Smooth muscle cell (in vitro differentiated cells): ENCODE results near the gene PPP3CA. TPM values are rescaled to one million over a fixed set of nuclear protein-coding genes. Genes with fewer than 3 reads are reported as not detected.
"Not testable (repeated sequence)": the region's sequence is repeated elsewhere in the genome, so short reads cannot be mapped to it uniquely, and the experiment has no call there.

Experiments used
- DNase-seq: peaks from one replicate; lab custom pipeline; 2025; ENCODE audit not compliant: unreplicated experiment; lab: John Stamatoyannopoulos, UW
- H2AFZ ChIP-seq: fragments of 200-600 bp; sonication (generic); 2 replicates; pipeline ENCODE4 v1.6.0; 2016; ENCODE audit warnings: antibody characterized with exemption, low read depth, mild to moderate bottlenecking
- H3F3A ChIP-seq: fragments of 200-600 bp; sonication (generic); 2 replicates; pipeline ENCODE4 v1.6.0; 2017; ENCODE audit warnings: antibody characterized with exemption, low read depth
- H3K27ac ChIP-seq: fragments of 200-600 bp; sonication (generic); 2 replicates; pipeline ENCODE4 v1.5.1; 2016; ENCODE audit warnings: low read depth, mild to moderate bottlenecking
- H3K27me3 ChIP-seq: fragments of 200-600 bp; sonication (generic); 2 replicates; pipeline ENCODE4 v1.6.1; 2016; ENCODE audit warnings: low read depth, mild to moderate bottlenecking
- H3K36me3 ChIP-seq: fragments of 200-600 bp; sonication (generic); 2 replicates; pipeline ENCODE4 v1.5.1; 2016; ENCODE audit warnings: low read depth
- H3K4me1 ChIP-seq: fragments of 200-600 bp; sonication (generic); 2 replicates; pipeline ENCODE4 v1.5.1; 2016; ENCODE audit warnings: low read depth
- H3K4me2 ChIP-seq: fragments of 200-600 bp; sonication (generic); 2 replicates; pipeline ENCODE4 v1.6.0; 2016; ENCODE audit warnings: mild to moderate bottlenecking
- H3K4me3 ChIP-seq: fragments of 200-600 bp; sonication (generic); 2 replicates; pipeline ENCODE4 v1.5.1; 2016; ENCODE audit warnings: mild to moderate bottlenecking
- H3K79me2 ChIP-seq: fragments of 200-600 bp; sonication (generic); 2 replicates; pipeline ENCODE4 v1.6.0; 2016; ENCODE audit warnings: low read depth, mild to moderate bottlenecking
- H3K9ac ChIP-seq: fragments of 200-600 bp; sonication (generic); 2 replicates; pipeline ENCODE4 v1.6.0; 2016; ENCODE audit warnings: low read depth
- H3K9me3 ChIP-seq: fragments of 200-600 bp; sonication (generic); replicated peaks from 2 replicates; pipeline ENCODE4 v1.5.1; 2016; ENCODE audit warnings: low read depth
- H4K20me1 ChIP-seq: fragments of 200-600 bp; sonication (generic); 2 replicates; pipeline ENCODE4 v1.6.0; 2016; ENCODE audit warnings: low read depth
- WGBS: methylation state at CpG from one replicate; pipeline ENCODE4 v1.1.7; 2016; ENCODE audit warnings: low lambda C conversion rate; 5-methylcytosine and 5-hydroxymethylcytosine counted together
- polyA plus RNA-seq: library from polyadenylated mRNA; unstranded; fragments of >200 nt; fragmentation: Nextera tagmentation; extraction: Ambion mirVana; gene quantifications from 2 replicates; pipeline ENCODE4 v1.2.1, GENCODE V29; 2016
- total RNA-seq: library from RNA; depleted of rRNA; stranded (reverse); fragments of >200 nt; gene quantifications from 2 replicates; pipeline ENCODE4 v1.2.3, GENCODE V29; 2014
- TF ChIP-seq, protein P1 (sequence below): fragments of 200-600 bp; sonication (generic); IDR thresholded peaks from 2 replicates; pipeline ENCODE4 v1.5.1; 2017; ENCODE audit warnings: borderline replicate concordance, mild to moderate bottlenecking, antibody characterized with exemption; ENCODE audit not compliant: insufficient read depth, poor library complexity, severe bottlenecking

Gene PPP3CA
- total and polyA plus RNA-seq, 2 experiments from 2014 or later: 16.2 to 96.1 TPM

DNA sequence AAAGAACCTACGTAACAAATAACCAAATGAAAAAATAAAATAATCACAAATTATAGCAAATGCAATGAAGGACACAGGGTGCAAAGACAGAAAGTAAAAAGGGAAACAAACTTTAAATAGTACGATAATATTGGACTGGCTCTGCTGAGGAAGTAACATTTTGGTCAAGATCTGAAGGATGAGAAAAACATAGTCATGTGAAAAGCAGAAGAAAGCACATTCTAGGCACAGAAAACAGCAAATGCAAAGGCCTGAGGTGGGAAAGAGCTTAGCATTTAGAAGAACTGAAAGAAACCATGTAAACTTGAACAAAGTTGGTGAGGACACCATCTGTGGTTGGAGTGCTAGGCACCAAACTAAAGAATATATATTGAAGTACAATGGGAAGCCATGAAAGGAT lies 111.2 kb downstream of the PPP3CA start:
- Histone ChIP-seq H3F3A (no peaks in the 10 kb centered on the region), H4K20me1 (peaks cover 95% of the 10 kb centered on the region), H3K36me3 (no peaks in the 10 kb centered on the region), H3K4me2 (no peak overlapping the region), H3K27ac (no peak overlapping the region), H3K9me3 (no peaks in the 10 kb centered on the region), H2AFZ (no peak overlapping the region), H3K27me3 (no peaks in the 10 kb centered on the region), H3K4me1 (peaks cover 3% of the 10 kb centered on the region), H3K4me3 (no peak overlapping the region), H3K9ac (no peak overlapping the region), H3K79me2 (peaks cover 100% of the 10 kb centered on the region)
- no peak for DNase-seq
- 98% methylated on average over 2 of the region's 2 CpGs for WGBS
- TF ChIP-seq, protein P1, sequence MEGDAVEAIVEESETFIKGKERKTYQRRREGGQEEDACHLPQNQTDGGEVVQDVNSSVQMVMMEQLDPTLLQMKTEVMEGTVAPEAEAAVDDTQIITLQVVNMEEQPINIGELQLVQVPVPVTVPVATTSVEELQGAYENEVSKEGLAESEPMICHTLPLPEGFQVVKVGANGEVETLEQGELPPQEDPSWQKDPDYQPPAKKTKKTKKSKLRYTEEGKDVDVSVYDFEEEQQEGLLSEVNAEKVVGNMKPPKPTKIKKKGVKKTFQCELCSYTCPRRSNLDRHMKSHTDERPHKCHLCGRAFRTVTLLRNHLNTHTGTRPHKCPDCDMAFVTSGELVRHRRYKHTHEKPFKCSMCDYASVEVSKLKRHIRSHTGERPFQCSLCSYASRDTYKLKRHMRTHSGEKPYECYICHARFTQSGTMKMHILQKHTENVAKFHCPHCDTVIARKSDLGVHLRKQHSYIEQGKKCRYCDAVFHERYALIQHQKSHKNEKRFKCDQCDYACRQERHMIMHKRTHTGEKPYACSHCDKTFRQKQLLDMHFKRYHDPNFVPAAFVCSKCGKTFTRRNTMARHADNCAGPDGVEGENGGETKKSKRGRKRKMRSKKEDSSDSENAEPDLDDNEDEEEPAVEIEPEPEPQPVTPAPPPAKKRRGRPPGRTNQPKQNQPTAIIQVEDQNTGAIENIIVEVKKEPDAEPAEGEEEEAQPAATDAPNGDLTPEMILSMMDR: no peak

DNA sequence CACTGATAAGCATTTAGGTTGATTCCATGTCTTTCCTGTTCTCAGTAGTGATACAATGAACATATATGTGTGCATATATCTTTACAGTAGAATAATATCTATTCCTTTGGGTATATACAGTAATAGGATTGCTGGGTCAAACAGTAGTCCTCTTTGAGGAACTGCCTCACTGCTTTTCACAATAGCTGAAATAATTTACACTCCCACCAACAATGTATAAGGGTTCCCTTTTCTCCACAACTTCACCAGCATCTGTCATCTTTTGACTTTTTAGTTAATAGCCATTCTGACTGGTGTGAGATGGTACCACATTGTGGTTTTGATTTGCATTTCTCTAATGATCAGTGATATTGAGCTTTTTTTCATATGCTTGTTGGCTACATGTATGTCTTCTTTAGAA lies 113.2 kb downstream of the PPP3CA start:
- H3K9ac ChIP-seq, H2AFZ ChIP-seq, H3K9me3 ChIP-seq, H3F3A ChIP-seq, H3K27me3 ChIP-seq, H3K27ac ChIP-seq, H3K36me3 ChIP-seq, H3K4me3 ChIP-seq, DNase-seq, H3K4me1 ChIP-seq, H3K4me2 ChIP-seq: not testable (repeated sequence)
- H4K20me1 ChIP-seq: peaks cover 90% of the 10 kb centered on the region
- peaks cover 100% of the 10 kb centered on the region for H3K79me2 ChIP-seq

DNA sequence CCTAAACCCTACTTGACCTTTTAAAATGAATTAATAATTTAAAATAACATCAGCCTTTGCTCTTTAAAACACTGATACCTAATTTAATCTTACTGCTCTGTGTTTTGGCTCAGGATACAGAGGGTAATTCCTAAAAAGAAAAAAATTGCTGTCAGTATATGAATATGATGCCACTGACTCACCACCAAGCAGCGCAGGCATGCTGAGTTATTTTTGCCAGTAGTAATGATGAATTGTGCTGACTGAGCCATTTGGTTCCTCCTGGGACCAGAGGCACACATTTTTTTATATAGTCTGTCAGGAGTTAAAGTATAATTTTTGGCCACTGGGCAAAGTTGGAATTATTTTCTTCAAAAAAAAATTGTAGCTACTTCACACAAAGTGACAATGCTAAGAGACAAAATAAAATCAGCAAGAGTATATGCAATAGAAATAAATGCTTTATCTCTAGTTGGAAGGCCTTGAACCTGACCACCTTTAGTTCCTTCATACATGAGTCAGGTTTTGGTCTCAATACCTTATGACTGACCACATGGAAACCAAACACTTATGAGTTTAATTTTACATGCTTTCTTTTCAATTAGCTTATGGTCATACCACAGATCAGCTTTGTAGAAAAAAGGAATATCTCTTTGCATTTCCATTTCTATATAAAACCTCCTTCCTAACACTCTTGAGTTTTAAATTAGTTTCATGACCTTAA lies 115.1 kb downstream of the PPP3CA start:
- no peak overlapping the region for H3K9ac ChIP-seq
- H4K20me1 ChIP-seq: peaks cover 90% of the 10 kb centered on the region
- DNase-seq: no peak
- 16% methylated on average over 1 of the region's 1 CpG for WGBS
- H3K4me3 ChIP-seq: no peak overlapping the region
- peak overlapping the region; percentile 3 for H3K4me2 ChIP-seq
- peaks cover 3% of the 10 kb centered on the region for H3K4me1 ChIP-seq
- no peak overlapping the region for H2AFZ ChIP-seq
- TF ChIP-seq, protein P1: no peak
- no peaks in the 10 kb centered on the region for H3K9me3 ChIP-seq
- peaks cover 99% of the 10 kb centered on the region for H3K79me2 ChIP-seq
- H3K36me3 ChIP-seq: no peaks in the 10 kb centered on the region
- H3K27ac ChIP-seq: peak overlapping the region; percentile 69
- H3F3A ChIP-seq: no peaks in the 10 kb centered on the region
- no peaks in the 10 kb centered on the region for H3K27me3 ChIP-seq

DNA sequence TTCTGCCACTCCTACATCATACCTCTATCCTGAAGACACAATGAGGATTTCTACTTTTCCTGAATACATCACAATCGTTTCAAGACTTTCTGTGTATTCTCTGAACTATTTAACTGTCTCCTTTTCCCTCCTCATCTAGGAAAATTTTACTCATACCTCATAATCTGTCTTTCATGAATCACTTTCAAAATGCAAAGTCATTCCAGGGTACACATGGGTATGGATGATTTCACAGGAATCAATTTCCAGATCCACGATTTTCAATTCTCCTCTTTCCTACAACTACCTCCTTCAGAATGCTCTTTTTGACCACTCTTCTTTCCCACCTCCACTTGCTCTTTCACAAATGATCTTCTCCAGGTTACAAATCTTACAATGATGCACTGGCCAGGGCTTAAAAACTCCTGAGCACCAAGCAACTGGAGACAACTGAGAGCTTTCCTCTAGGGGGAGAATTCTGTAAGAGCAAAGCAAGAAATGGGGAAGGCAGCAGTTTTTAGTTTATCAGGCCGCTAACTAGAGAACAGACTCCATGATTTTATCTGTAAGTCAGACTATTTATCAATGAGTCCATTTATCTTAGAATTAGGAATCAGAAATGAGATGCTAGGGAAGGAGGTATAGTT lies 116.4 kb downstream of the PPP3CA start:
- H3K36me3 ChIP-seq: no peaks in the 10 kb centered on the region
- H3K27ac ChIP-seq: peak overlapping the region; percentile 69
- peaks cover 90% of the 10 kb centered on the region for H4K20me1 ChIP-seq
- TF ChIP-seq, protein P1: no peak
- H3K4me1 ChIP-seq: peaks cover 3% of the 10 kb centered on the region
- H3K9me3 ChIP-seq: no peaks in the 10 kb centered on the region
- no peaks in the 10 kb centered on the region for H3K27me3 ChIP-seq
- H3F3A ChIP-seq: no peaks in the 10 kb centered on the region
- DNase-seq: no peak
- H3K9ac ChIP-seq: no peak overlapping the region
- WGBS: 78% methylated on average over 3 of the region's 3 CpGs
- H3K4me3 ChIP-seq: no peak overlapping the region
- H2AFZ ChIP-seq: no peak overlapping the region
- H3K4me2 ChIP-seq: no peak overlapping the region
- peaks cover 94% of the 10 kb centered on the region for H3K79me2 ChIP-seq
